T-helper 2 cell treated with Interferon-gamma antibody and Interleukin-4, amounts not matched to agents 5 μg/mL and 100 μg/mL, for 36 hours (primary cell): Measurements from ENCODE around the gene KLHDC10.
"Not testable (repeated sequence)": the region's sequence is repeated elsewhere in the genome, so short reads cannot be mapped to it uniquely, and the experiment has no call there.

ENCODE experiments used
- DNase-seq: peaks from one replicate; pipeline ENCODE4 v3.0.0; 2021; ENCODE audit warnings: low spot score
- H3K27ac Mint-ChIP-seq: one replicate; pipeline ENCODE4 v1.8.0; 2021; ENCODE audit warnings: mild to moderate bottlenecking, mixed read lengths
- H3K27me3 Mint-ChIP-seq: one replicate; pipeline ENCODE4 v1.8.0; 2021; ENCODE audit warnings: low read depth, mixed read lengths
- H3K36me3 Mint-ChIP-seq: one replicate; pipeline ENCODE4 v1.8.0; 2021; ENCODE audit warnings: low read depth, mixed read lengths
- H3K4me1 Mint-ChIP-seq: one replicate; pipeline ENCODE4 v1.8.0; 2021; ENCODE audit warnings: low read depth, mixed read lengths
- H3K4me3 Mint-ChIP-seq: one replicate; pipeline ENCODE4 v1.8.0; 2022; ENCODE audit warnings: mild to moderate bottlenecking, moderate library complexity, mixed read lengths
- H3K9me3 Mint-ChIP-seq: one replicate; pipeline ENCODE4 v1.8.0; 2021; ENCODE audit warnings: mixed read lengths

The KLHDC10 gene, protein sequence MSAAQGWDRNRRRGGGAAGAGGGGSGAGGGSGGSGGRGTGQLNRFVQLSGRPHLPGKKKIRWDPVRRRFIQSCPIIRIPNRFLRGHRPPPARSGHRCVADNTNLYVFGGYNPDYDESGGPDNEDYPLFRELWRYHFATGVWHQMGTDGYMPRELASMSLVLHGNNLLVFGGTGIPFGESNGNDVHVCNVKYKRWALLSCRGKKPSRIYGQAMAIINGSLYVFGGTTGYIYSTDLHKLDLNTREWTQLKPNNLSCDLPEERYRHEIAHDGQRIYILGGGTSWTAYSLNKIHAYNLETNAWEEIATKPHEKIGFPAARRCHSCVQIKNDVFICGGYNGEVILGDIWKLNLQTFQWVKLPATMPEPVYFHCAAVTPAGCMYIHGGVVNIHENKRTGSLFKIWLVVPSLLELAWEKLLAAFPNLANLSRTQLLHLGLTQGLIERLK

GRCh38 chr7:130069978-130070860 is at the start of gene KLHDC10:
KLHDC10 (plus strand) TSS chr7:130070534; CDS start chr7:130070644, 110 bp downstream.
- Mint-ChIP-seq H3K27me3 (no peaks in the 10 kb centered on the region), H3K4me3 (peak within 1 kb of the TSS; percentile 96), H3K27ac (peak within 1 kb of the TSS; percentile 83), H3K4me1 (peaks cover 25% of the 10 kb centered on the region), H3K36me3 (peaks cover 1% of the 10 kb centered on the region), H3K9me3 (no peaks in the 10 kb centered on the region)
- peak; percentile 92 for DNase-seq

- DNase-seq = no peak
- Mint-ChIP-seq H3K4me3 (no peak overlapping the region), H3K4me1 (peaks cover 5% of the 10 kb centered on the region), H3K36me3 (peaks cover 39% of the 10 kb centered on the region), H3K9me3 (no peaks in the 10 kb centered on the region), H3K27ac (no peak overlapping the region), H3K27me3 (no peaks in the 10 kb centered on the region)
Measured at GRCh38 chr7:130021105-130021834, 49.1 kb upstream of the KLHDC10 start.

- peaks cover 6% of the 10 kb centered on the region for H3K4me1 Mint-ChIP-seq
- peaks cover 42% of the 10 kb centered on the region for H3K36me3 Mint-ChIP-seq
- no peak overlapping the region for H3K4me3 Mint-ChIP-seq
- no peak for DNase-seq
- no peaks in the 10 kb centered on the region for H3K27me3 Mint-ChIP-seq
- no peak overlapping the region for H3K27ac Mint-ChIP-seq
- H3K9me3 Mint-ChIP-seq = no peaks in the 10 kb centered on the region
Measured at GRCh38 chr7:130022115-130022514, 48.2 kb upstream of the KLHDC10 start.

GRCh38 chr7:130022623-130023175 is 47.6 kb upstream of the KLHDC10 start:
- no peak for DNase-seq
- Mint-ChIP-seq H3K9me3 (no peaks in the 10 kb centered on the region), H3K4me1 (peaks cover 6% of the 10 kb centered on the region), H3K27ac (no peak overlapping the region), H3K27me3 (no peaks in the 10 kb centered on the region), H3K4me3 (no peak overlapping the region), H3K36me3 (peaks cover 44% of the 10 kb centered on the region)

DNA sequence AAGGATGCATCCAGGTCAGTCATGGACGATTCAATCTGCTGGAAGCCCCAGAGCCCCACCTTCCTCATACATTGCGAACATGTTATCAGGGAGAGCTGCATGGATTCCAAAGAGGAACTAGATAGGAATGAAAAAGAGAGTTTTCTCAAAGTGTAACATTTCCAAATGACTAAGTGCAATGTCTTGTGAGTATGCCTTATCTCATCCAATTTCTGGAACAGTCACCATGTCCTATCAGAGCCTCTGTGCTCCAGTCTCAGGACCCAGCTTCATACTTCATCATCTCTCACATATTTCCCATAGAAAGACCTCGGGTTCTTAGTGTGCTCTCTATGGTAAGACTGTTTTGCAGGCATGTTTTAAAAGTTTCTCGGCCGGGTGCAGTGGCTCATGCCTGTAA is 45.9 kb upstream of the KLHDC10 start:
- peaks cover 47% of the 10 kb centered on the region for H3K36me3 Mint-ChIP-seq
- no peak overlapping the region for H3K27ac Mint-ChIP-seq
- DNase-seq = no peak
- peaks cover 6% of the 10 kb centered on the region for H3K4me1 Mint-ChIP-seq
- H3K9me3 Mint-ChIP-seq = no peaks in the 10 kb centered on the region
- no peaks in the 10 kb centered on the region for H3K27me3 Mint-ChIP-seq
- no peak overlapping the region for H3K4me3 Mint-ChIP-seq

- Mint-ChIP-seq H3K9me3 (no peaks in the 10 kb centered on the region), H3K27me3 (no peaks in the 10 kb centered on the region), H3K27ac (no peak overlapping the region), H3K36me3 (peaks cover 27% of the 10 kb centered on the region), H3K4me3 (no peak overlapping the region), H3K4me1 (no peaks in the 10 kb centered on the region)
- no peak for DNase-seq
Measured at GRCh38 chr7:130032698-130033097, 37.6 kb upstream of the KLHDC10 start.

DNA sequence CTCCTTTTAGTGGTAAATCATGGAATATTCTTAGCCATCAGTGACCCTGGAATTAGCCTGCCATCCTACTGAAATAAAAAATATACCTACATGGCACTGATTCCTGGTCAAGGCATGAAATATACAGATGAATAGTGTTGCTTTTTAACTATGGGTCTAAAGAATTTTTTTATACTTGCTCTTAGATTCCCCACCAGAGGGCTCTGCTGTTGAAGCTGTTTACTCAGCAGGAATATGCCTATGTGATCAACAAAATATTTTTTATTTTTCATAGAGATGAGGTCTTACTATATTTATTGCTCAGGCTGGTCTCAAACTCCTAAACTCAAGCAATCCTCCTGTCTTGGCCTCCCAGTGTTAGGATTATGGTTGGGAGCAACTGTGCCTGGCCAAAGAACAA is 32.6 kb upstream of the KLHDC10 start:
- Mint-ChIP-seq H3K36me3 (peaks cover 27% of the 10 kb centered on the region), H3K4me1 (no peaks in the 10 kb centered on the region), H3K27me3 (no peaks in the 10 kb centered on the region), H3K4me3 (no peak overlapping the region), H3K9me3 (no peaks in the 10 kb centered on the region), H3K27ac (no peak overlapping the region)
- no peak for DNase-seq

DNA sequence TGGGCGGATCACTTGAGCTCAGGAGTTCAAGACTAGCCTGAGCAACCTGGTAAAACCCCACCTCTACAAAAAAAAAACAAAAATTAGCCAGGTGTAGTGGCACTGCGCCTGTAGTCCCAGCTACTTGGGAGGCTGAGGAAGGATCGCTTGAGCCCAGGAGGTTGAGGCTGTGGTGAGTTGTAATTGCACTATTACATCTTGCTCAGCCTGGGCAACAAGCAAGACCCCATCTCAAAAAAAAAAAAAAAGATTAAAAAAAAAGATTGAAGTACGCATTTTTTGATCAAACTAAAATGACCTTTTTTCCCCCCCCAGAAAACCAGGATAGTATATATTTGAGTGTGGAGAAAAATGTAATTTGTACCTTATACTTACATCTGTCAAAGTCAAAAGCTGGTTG is 29.8 kb upstream of the KLHDC10 start:
- Mint-ChIP-seq H3K27me3 (no peaks in the 10 kb centered on the region), H3K9me3 (no peaks in the 10 kb centered on the region), H3K36me3 (peaks cover 26% of the 10 kb centered on the region), H3K4me3 (no peak overlapping the region), H3K27ac (no peak overlapping the region), H3K4me1 (no peaks in the 10 kb centered on the region)
- DNase-seq = no peak

GRCh38 chr7:130047831-130048230 is 22.5 kb upstream of the KLHDC10 start:
- no peaks in the 10 kb centered on the region for H3K9me3 Mint-ChIP-seq
- DNase-seq = no peak

GRCh38 chr7:130048906-130049305 is 21.4 kb upstream of the KLHDC10 start:
- peaks cover 11% of the 10 kb centered on the region for H3K36me3 Mint-ChIP-seq
- peaks cover 9% of the 10 kb centered on the region for H3K4me1 Mint-ChIP-seq
- peaks cover under 1% of the 10 kb centered on the region for H3K27me3 Mint-ChIP-seq
- no peak overlapping the region for H3K27ac Mint-ChIP-seq
- DNase-seq = no peak
- no peaks in the 10 kb centered on the region for H3K9me3 Mint-ChIP-seq
- H3K4me3 Mint-ChIP-seq = no peak overlapping the region

More at GRCh38 chr7:130047831-130048230, 22.5 kb upstream of the KLHDC10 start:
- Mint-ChIP-seq H3K27ac (no peak overlapping the region), H3K4me1 (peaks cover 9% of the 10 kb centered on the region), H3K36me3 (peaks cover 11% of the 10 kb centered on the region), H3K4me3 (no peak overlapping the region), H3K27me3 (no peaks in the 10 kb centered on the region)

DNA sequence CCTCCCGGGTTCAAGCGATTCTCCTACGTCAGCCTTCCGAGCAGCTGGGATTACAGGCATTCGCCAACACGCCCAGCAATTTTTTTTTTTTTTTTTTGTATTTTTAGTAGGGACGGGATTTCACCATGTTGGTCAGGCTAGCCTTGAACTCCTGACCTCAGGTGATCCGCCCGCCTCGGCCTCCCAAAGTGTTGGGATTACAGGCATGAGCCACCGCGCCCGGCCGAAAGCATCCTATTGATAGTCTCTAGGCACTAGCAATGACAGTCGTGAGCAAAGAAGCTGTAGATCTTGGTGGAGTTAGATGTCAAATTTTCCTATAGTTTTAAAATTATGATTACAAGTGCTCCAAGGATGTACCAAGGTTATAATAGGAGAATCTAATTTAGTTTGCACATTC is 18.1 kb upstream of the KLHDC10 start:
- not testable (repeated sequence) for H3K27me3 Mint-ChIP-seq, H3K27ac Mint-ChIP-seq, H3K9me3 Mint-ChIP-seq, H3K4me3 Mint-ChIP-seq, H3K36me3 Mint-ChIP-seq, DNase-seq
- H3K4me1 Mint-ChIP-seq = peaks cover 13% of the 10 kb centered on the region

DNA sequence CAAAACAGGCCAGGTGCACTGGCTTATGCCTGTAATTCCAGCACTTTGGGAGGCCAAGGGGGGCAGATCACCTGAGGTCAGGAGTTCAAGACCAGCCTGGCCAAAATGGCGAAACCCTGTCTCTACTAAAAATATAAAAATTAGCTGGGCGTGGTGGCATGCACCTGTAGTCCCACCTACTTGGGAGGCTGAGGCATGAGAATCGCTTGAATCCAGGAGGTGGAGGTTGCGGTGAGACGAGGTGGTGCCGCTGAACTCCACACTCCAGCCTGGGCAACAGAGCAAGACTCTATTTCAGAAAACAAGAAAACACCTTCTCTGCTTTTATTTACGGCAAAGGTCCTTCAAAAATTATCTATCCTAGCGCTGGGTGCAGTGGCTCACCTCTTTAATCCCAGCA is 15.1 kb upstream of the KLHDC10 start:
- not testable (repeated sequence) for H3K4me3 Mint-ChIP-seq, DNase-seq, H3K9me3 Mint-ChIP-seq, H3K27me3 Mint-ChIP-seq, H3K36me3 Mint-ChIP-seq, H3K27ac Mint-ChIP-seq
- H3K4me1 Mint-ChIP-seq = peaks cover 11% of the 10 kb centered on the region

DNA sequence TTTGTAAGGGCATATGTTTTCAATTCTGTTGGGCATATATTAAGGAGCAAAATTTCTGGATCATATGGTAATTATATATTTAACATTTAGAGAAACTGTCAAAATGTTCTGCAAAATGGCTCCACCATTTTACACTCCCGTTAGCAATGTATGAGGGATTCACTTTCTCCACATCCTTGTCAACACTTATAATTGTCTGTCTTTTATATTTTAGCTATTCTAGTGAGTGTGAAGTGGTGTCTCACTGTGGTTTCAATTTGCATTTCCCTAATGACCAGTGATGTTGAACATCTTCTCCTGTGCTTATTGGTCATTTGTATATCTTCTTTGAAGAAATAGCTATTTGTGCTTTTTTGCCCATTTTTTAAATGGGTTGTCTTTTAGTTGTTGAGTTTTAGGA is 8.1 kb upstream of the KLHDC10 start:
- Mint-ChIP-seq H3K27ac (no peak overlapping the region), H3K27me3 (peaks cover 4% of the 10 kb centered on the region), H3K4me3 (no peak overlapping the region), H3K4me1 (peaks cover 3% of the 10 kb centered on the region), H3K9me3 (no peaks in the 10 kb centered on the region), H3K36me3 (no peaks in the 10 kb centered on the region)
- no peak for DNase-seq
